Measurements from ENCODE around the gene C3orf33. TPM values are rescaled to one million over a fixed set of nuclear protein-coding genes. Genes with fewer than 3 reads are reported as not detected.
A peak's percentile ranks its signal among the peaks of the same experiment; 100 is the strongest.

The C3orf33 gene
- total and polyA plus RNA-seq, 2 of the 13 experiments (the other 11 are each of a cell fraction or from before 2014, with no cell fraction given): 9.2 to 12.6 TPM

GRCh38 chr3:155854141-155854940, 48.3 kb upstream of the C3orf33 start, which contains the start of gene SLC33A1 (continued):
- peak; percentile 82 for TF ChIP-seq DRAP1 (CRISPR knock-in tag; IDR thresholded peaks at IDR 0.05)
- no peak; the same call in 1 of the 2 replicates for TF ChIP-seq CBX2 (IDR thresholded peaks at IDR 0.05; ENCODE audit: low read depth, low read length)
- no peak for TF ChIP-seq CBX2 (CRISPR knock-in tag; IDR thresholded peaks at IDR 0.05; ENCODE audit: low read depth)
- peak; percentile 92 for TF ChIP-seq ZNF205 (CRISPR knock-in tag; IDR thresholded peaks at IDR 0.05)
- TF ChIP-seq CC2D1A (CRISPR knock-in tag; IDR thresholded peaks at IDR 0.05): no peak
- peak; percentile 99 for TF ChIP-seq ZNF230 (CRISPR knock-in tag; IDR thresholded peaks at IDR 0.05)
- no peak for TF ChIP-seq CSRNP2 (CRISPR knock-in tag; conservative IDR thresholded peaks at IDR 0.05; ENCODE audit: low read depth)
- no peak for TF ChIP-seq KDM6A (CRISPR knock-in tag; IDR thresholded peaks at IDR 0.05; ENCODE audit: low read depth)
- peak; percentile 88 for TF ChIP-seq GFI1 (CRISPR knock-in tag; IDR thresholded peaks at IDR 0.05; ENCODE audit: borderline replicate concordance)
- no peak for TF ChIP-seq ZNF704 (CRISPR knock-in tag; IDR thresholded peaks at IDR 0.05; ENCODE audit: borderline replicate concordance)
- TF ChIP-seq MAFK (conservative IDR thresholded peaks at IDR 0.05 in 1 of 2, IDR thresholded peaks at IDR 0.05 in 1 of 2; ENCODE audit: low read length in 2 of 2): peak in 1 of 2 experiments; percentile 24; a peak in 1 of 4 replicates
- TF ChIP-seq ZNF589 (CRISPR knock-in tag; conservative IDR thresholded peaks at IDR 0.05): no peak; the same call in none of the 2 replicates
- TF ChIP-seq ARID4A (CRISPR knock-in tag; IDR thresholded peaks at IDR 0.05; ENCODE audit: borderline replicate concordance): peak; percentile 97
- TF ChIP-seq ISX (CRISPR knock-in tag; conservative IDR thresholded peaks at IDR 0.05): no peak; the same call in 1 of the 2 replicates
- no peak for TF ChIP-seq CHD2 (IDR thresholded peaks at IDR 0.05; ENCODE audit: low read depth, low read length)
- TF ChIP-seq YEATS2 (CRISPR knock-in tag; IDR thresholded peaks at IDR 0.05; ENCODE audit: borderline replicate concordance): peak; percentile 99
- TF ChIP-seq MAFF (IDR thresholded peaks at IDR 0.05; ENCODE audit: low read depth, low read length): peak; percentile 31; the same call in 1 of the 2 replicates
- peak; percentile 25; the same call in 1 of the 2 replicates for TF ChIP-seq CSRNP1 (CRISPR knock-in tag; IDR thresholded peaks at IDR 0.05)
- peak; percentile 94; the same call in 1 of the 2 replicates for TF ChIP-seq ZNF558 (CRISPR knock-in tag; IDR thresholded peaks at IDR 0.05; ENCODE audit: borderline replicate concordance)
- TF ChIP-seq SATB2 (CRISPR knock-in tag; IDR thresholded peaks at IDR 0.05): no peak

All from HepG2 (cell line).